ENCODE measurements around the gene SPOCK2. TPM values are rescaled to one million over a fixed set of nuclear protein-coding genes. Genes with fewer than 3 reads are reported as not detected.

The SPOCK2 gene
- total RNA-seq, 1 donor, result under 0.01 TPM

- H3K4me3 ChIP-seq (ENCODE audit: low read depth, low read length), result no peak overlapping the region
- no peak for DNase-seq (ENCODE audit: low read depth)
- TF ChIP-seq CTCF (IDR thresholded peaks at IDR 0.05; ENCODE audit: insufficient read depth, low read depth, low read length), result no peak
Measured at GRCh38 chr10:72127571-72127970, 39.2 kb upstream of the SPOCK2 start.

- no peak overlapping the region for H3K4me3 ChIP-seq (ENCODE audit: low read depth, low read length)
- DNase-seq (ENCODE audit: low read depth), result no peak
- TF ChIP-seq CTCF (IDR thresholded peaks at IDR 0.05; ENCODE audit: insufficient read depth, low read depth, low read length), result no peak
Measured at GRCh38 chr10:72126872-72127232, 38.5 kb upstream of the SPOCK2 start.

GRCh38 chr10:72126184-72126871, 38.0 kb upstream of the SPOCK2 start:
- TF ChIP-seq CTCF (IDR thresholded peaks at IDR 0.05; ENCODE audit: insufficient read depth, low read depth, low read length), result peak; percentile 56
- H3K4me3 ChIP-seq (ENCODE audit: low read depth, low read length), result no peak overlapping the region
- DNase-seq (ENCODE audit: low read depth), result peak; percentile 75

- TF ChIP-seq CTCF (IDR thresholded peaks at IDR 0.05; ENCODE audit: insufficient read depth, low read depth, low read length), result no peak
- H3K4me3 ChIP-seq (ENCODE audit: low read depth, low read length), result no peak overlapping the region
- peak; percentile 54 for DNase-seq (ENCODE audit: low read depth)
Measured at GRCh38 chr10:72124989-72125388, 36.6 kb upstream of the SPOCK2 start.

GRCh38 chr10:72124381-72124780, 36.0 kb upstream of the SPOCK2 start:
- TF ChIP-seq CTCF (IDR thresholded peaks at IDR 0.05; ENCODE audit: insufficient read depth, low read depth, low read length), result no peak
- H3K4me3 ChIP-seq (ENCODE audit: low read depth, low read length), result no peak overlapping the region

GRCh38 chr10:72123616-72124015, 35.3 kb upstream of the SPOCK2 start:
- DNase-seq (ENCODE audit: low read depth), result no peak
- no peak overlapping the region for H3K4me3 ChIP-seq (ENCODE audit: low read depth, low read length)
- no peak for TF ChIP-seq CTCF (IDR thresholded peaks at IDR 0.05; ENCODE audit: insufficient read depth, low read depth, low read length)

More at GRCh38 chr10:72124381-72124780, 36.0 kb upstream of the SPOCK2 start:
- DNase-seq (ENCODE audit: low read depth), result no peak

GRCh38 chr10:72122221-72122620, 33.9 kb upstream of the SPOCK2 start:
- no peak for DNase-seq (ENCODE audit: low read depth)
- no peak for TF ChIP-seq CTCF (IDR thresholded peaks at IDR 0.05; ENCODE audit: insufficient read depth, low read depth, low read length)
- H3K4me3 ChIP-seq (ENCODE audit: low read depth, low read length), result no peak overlapping the region
